Fibroblast of mammary gland (primary cell): ENCODE results near the gene JARID2.

Experiments used
- DNase-seq: peaks from one replicate; pipeline ENCODE4 v3.0.0-alpha.2; 2010; ENCODE audit warnings: low read depth
- H3K4me3 ChIP-seq: 2 replicates; pipeline ENCODE4 v1.5.1; 2011; ENCODE audit warnings: low read depth, mild to moderate bottlenecking, low read length, moderate library complexity; ENCODE audit not compliant: control insufficient read depth
- CTCF ChIP-seq: conservative IDR thresholded peaks from 2 replicates; pipeline ENCODE4 v1.5.1; 2011; ENCODE audit warnings: low read depth, low read length, inconsistent platforms; ENCODE audit not compliant: control insufficient read depth, insufficient read depth

The JARID2 gene

DNA sequence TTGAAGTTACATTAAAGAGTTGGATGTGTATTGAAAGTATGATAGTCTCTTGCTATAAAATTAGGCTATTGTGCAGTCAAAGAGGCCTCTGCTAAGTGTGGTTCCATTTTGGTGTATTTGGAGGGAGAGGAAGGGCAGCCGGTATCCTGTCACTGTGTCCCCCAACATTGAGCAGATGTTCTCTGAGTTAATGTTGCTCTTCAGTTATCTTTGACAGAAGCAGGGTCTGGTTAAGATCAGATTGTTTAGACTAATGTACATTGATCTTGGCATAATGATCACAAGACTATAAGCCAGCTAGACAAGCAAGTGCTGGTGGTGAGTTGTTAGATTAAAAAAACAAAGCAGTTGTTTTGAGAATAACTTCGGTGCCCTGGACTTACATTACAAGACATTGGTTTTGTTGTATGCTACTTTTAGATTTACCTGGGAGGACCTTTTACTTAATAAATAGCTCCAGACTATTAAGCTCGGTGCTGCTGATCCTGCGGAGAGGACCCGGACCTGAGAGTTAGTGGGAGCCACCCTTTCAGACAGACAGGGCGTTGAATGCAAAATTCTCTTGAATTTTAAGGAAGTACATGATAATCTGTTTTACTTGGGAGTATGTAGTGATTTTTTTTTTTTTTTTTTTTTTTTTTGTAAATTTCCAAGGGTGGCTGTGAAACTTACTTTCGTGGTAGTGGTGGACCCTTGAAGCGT lies 97.8 kb downstream of the JARID2 start:
- TF ChIP-seq CTCF, result no peak
- DNase-seq, result no peak
- no peak overlapping the region for H3K4me3 ChIP-seq

- no peak overlapping the region for H3K4me3 ChIP-seq
- no peak for DNase-seq
- no peak for TF ChIP-seq CTCF
These were observed 98.3 kb downstream of the JARID2 start for GRCh38 chr6:15344192-15344519.

DNA sequence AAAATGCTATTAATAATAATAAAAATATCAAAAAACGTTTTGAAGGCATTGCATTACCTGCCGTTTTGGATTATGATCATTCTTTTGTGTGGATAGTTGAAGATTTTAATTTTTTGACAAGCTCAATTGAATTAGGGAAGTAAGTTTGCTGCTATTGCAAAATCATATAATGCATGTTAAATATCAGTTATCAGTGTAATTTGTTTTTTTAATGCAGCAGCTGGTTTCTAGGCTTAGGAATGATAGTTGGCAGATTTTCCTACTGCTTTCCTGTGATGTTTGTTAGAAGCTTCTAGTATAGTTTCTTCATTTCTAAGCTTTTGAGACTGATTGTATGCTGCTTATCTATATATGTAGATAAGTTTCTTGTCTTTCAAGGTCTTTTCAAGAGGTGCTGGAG lies 99.0 kb downstream of the JARID2 start:
- TF ChIP-seq CTCF, result no peak
- no peak overlapping the region for H3K4me3 ChIP-seq
- DNase-seq, result no peak

- TF ChIP-seq CTCF, result no peak
- no peak overlapping the region for H3K4me3 ChIP-seq
- no peak for DNase-seq
These were observed 100.4 kb downstream of the JARID2 start for GRCh38 chr6:15346315-15346714.

DNA sequence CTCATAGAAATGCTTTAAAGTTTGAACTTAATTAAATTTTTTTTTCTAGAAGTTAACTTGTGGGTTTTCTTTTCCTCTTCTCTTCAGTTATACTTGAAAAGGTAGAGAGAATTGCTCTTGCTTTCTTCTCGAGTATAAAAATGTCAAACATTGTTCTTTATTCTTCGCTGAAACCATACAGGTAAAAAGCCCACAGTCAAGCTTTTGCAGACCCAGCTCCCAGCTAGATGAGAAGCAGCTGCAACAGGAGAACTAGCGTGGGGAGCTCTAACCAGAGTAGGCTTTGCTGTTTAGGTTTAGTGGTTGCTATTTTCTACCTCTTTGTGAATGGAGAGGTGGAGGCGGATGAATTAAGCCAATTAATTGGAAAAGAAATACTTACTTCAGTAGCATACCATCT lies 102.7 kb downstream of the JARID2 start:
- TF ChIP-seq CTCF, result no peak
- H3K4me3 ChIP-seq, result no peak overlapping the region
- no peak for DNase-seq

- DNase-seq, result peak; percentile 59
- no peak for TF ChIP-seq CTCF
- no peak overlapping the region for H3K4me3 ChIP-seq
These were observed 103.5 kb downstream of the JARID2 start for GRCh38 chr6:15349379-15349778.

DNA sequence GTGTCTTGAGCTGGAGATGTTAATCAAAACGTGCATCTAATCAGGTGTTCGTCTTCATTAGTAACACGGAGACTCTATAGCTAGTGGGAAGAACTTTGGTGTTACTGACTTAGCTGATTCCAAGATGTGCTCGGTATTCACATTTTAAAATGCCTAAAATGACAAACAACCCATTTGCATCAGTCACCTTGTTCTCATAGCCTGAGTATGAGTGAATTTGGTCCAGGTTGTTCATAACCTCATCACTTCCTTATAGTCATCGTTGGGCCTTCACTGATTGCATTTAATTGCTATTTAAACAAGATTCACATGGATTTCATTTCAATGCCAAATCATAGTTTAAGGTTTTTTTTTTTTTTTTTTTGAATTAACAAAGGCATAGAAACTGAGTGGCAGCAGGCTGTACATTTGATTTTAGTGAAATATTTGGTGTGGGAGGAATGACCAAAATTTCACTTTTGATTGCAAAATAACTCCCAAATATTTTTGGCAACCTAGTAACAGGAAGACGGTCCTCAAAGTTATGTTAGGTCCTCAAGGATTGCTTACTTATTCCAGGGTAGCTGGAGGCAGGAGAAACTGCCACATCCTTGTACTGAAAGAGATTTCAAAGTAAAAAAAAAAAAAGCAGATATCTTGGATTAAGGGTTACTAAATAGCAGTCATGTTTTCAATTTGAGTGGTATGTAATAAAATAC lies 104.7 kb downstream of the JARID2 start:
- no peak for TF ChIP-seq CTCF
- no peak for DNase-seq
- no peak overlapping the region for H3K4me3 ChIP-seq
